Left lung (tissue), 10 donors: ENCODE measurements around the gene ANKRD10. TPM values are rescaled to one million over a fixed set of nuclear protein-coding genes. Genes with fewer than 3 reads are reported as not detected.
"Not testable (repeated sequence)": the region's sequence is repeated elsewhere in the genome, so short reads cannot be mapped to it uniquely, and the experiment has no call there.

Experiments used
- ATAC-seq: fragments of 200-7000 bp; cut with Tn5 transposase; one replicate; pipeline ENCODE4 v1.9.1; 2020; ENCODE audit warnings: moderate library complexity
- DNase-seq, 4 donors: peaks; one replicate each; pipeline ENCODE4 v3.0.0-alpha.2; 2013 to 2020
- H3K27ac ChIP-seq, 2 donors: fragments of 200-600 bp; sonication (generic) in 1 of 2; one replicate each; pipeline versions ENCODE4 v1.5.0 to v1.8.0; 2020 to 2021
- H3K27me3 ChIP-seq, 2 donors: fragments of 200-600 bp; sonication (generic) in 1 of 2; one replicate each; pipeline versions ENCODE4 v1.5.0 to v1.8.0; 2020 to 2021
- H3K36me3 ChIP-seq, 2 donors: fragments of 200-600 bp; sonication (generic) in 1 of 2; one replicate each; pipeline versions ENCODE4 v1.5.0 to v1.8.0; 2020 to 2021
- H3K4me1 ChIP-seq, 2 donors: fragments of 200-600 bp; one replicate each; pipeline ENCODE4 v1.8.0; 2021
- H3K4me3 ChIP-seq, 2 donors: fragments of 200-600 bp; sonication (generic) in 1 of 2; one replicate each; pipeline versions ENCODE4 v1.5.0 to v1.8.0; 2020 to 2021; ENCODE audit warnings: mild to moderate bottlenecking in 1 of 2
- H3K9me3 ChIP-seq, 2 donors: fragments of 200-600 bp; sonication (generic) in 1 of 2; one replicate each; pipeline versions ENCODE4 v1.5.0 to v1.8.0; 2020 to 2021
- CTCF ChIP-seq, 2 donors: fragments of 200-600 bp; sonication (generic) in 1 of 2; IDR thresholded peaks; one replicate each; pipeline versions ENCODE4 v1.5.0 to v1.8.0; 2021; ENCODE audit warnings: antibody characterized with exemption in 2 of 2
- intact Hi-C, 2 donors: fragments of 100-400 bp; cut with DNase I; formaldehyde crosslinking; loops; one replicate each; pipeline versions ENCODE4 v1.11.2 to v1.14.2; 2022
- polyA plus RNA-seq, 6 donors: library from polyadenylated mRNA; unstranded; fragments of 120-200 nt; gene quantifications; one replicate each; pipeline ENCODE4 v1.2.1, GENCODE V29; 2013; ENCODE audit not compliant: insufficient read length in 6 of 6
- total RNA-seq, 2 donors: library from RNA; stranded (reverse); fragmentation: NEBNext Ultra II Directional; extraction: Animal tissue kit (Norgen Biotek cat#: 25700); gene quantifications; one replicate each; pipeline ENCODE4 v1.2.1, GENCODE V29; 2021
- donor health status: DM: no; HTN: yes; CAD: no.
- donor health status: DM: no; HTN: no; CAD: no.

The ANKRD10 gene
- total and polyA plus RNA-seq, 8 donors, result 101 to 489 (median 426) TPM

GRCh38 chr13:110961959-110962358 is 47.1 kb upstream of the ANKRD10 start:
- Histone ChIP-seq H3K27ac (no peak overlapping the region), H3K27me3 (no peaks in the 10 kb centered on the region), H3K9me3 (peaks cover 0 to 35% of the 10 kb centered on the region in 2 donors), H3K36me3 (no peaks in the 10 kb centered on the region), H3K4me3 (no peak overlapping the region), H3K4me1 (no peaks in the 10 kb centered on the region)
- TF ChIP-seq CTCF (IDR thresholded peaks at IDR 0.05), result no peak
- DNase-seq, result no peak
- ATAC-seq, result no peak
- intact Hi-C loops, result no loop called here

GRCh38 chr13:110960204-110960603 is 45.3 kb upstream of the ANKRD10 start:
- intact Hi-C loops, result no loop called here
- Histone ChIP-seq H3K27ac (no peak overlapping the region), H3K27me3 (no peaks in the 10 kb centered on the region), H3K36me3 (no peaks in the 10 kb centered on the region), H3K4me1 (no peaks in the 10 kb centered on the region), H3K9me3 (peaks cover 0 to 18% of the 10 kb centered on the region in 2 donors), H3K4me3 (no peak overlapping the region)
- TF ChIP-seq CTCF (IDR thresholded peaks at IDR 0.05), result no peak
- no peak for DNase-seq
- ATAC-seq, result no peak

DNA sequence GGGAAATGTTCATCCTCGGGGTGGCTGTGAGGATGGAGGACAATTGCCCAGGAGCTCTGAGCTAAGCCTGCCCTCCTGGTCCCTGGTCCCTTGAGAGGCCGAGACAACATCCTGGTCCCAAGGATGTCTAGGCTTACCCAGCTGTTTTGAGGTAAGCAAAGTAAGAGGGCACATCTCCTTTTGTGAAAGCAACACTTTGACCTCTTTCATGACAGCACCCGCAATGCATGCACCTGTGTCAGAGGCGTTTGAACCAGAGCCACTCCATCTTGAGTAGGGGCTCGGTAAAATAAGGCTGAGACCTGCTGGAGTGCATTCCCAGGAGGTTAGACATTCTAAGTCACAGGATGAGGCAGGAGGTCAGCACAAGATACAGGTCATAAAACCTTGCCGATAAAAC is 43.1 kb upstream of the ANKRD10 start:
- H3K4me1 ChIP-seq, result no peaks in the 10 kb centered on the region
- intact Hi-C loops, result no loop called here
- no peak for TF ChIP-seq CTCF (IDR thresholded peaks at IDR 0.05)

DNA sequence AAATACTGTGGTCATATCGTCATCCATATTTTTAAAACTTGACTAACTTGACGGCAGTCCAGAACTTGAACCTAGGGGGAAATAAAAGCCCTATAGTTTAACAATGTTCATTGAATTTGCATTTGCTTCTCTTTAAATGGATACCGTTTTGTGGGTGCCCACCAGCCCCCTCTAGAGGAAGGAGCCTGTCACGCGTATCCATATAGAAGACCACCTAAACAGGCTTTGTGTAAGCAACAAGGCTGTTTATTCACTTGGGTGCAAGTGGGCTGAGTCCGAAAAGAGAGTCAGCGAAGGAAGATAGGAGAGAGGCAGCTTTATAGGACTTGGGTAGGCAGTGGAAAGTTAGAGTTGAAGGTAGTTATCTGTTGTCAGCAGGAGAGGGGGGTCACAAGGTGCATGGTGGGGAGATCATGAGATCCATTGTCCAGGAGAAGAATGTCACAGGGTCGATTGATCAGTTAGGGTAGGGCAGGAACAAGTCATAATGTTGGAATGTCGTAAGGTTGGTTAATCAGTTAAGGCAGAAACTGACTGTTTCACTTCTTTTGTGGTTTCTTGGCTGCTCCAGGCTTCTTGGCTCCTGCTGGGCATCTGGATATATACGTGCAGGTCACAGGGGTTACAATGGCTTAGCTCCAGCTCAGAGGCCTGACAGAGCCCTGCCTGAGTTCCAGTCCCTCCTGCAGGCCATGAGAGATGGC is 42.5 kb upstream of the ANKRD10 start:
- intact Hi-C loops, result no loop called here
- no peak for TF ChIP-seq CTCF (IDR thresholded peaks at IDR 0.05)
- no peak for ATAC-seq
- H3K27me3 ChIP-seq, result no peaks in the 10 kb centered on the region
- no peak overlapping the region for H3K4me3 ChIP-seq
- no peaks in the 10 kb centered on the region for H3K36me3 ChIP-seq
- H3K4me1 ChIP-seq, result no peaks in the 10 kb centered on the region
- H3K27ac ChIP-seq, result no peak overlapping the region
- DNase-seq, result no peak
- H3K9me3 ChIP-seq, result peaks cover 0 to 3% of the 10 kb centered on the region in 2 donors

More for the DNA sequence above, 43.1 kb upstream of the ANKRD10 start:
- Histone ChIP-seq H3K27ac (no peak overlapping the region), H3K9me3 (peaks cover 0 to 3% of the 10 kb centered on the region in 2 donors), H3K4me3 (no peak overlapping the region), H3K36me3 (no peaks in the 10 kb centered on the region), H3K27me3 (no peaks in the 10 kb centered on the region)
- DNase-seq (no peak), ATAC-seq (no peak)

DNA sequence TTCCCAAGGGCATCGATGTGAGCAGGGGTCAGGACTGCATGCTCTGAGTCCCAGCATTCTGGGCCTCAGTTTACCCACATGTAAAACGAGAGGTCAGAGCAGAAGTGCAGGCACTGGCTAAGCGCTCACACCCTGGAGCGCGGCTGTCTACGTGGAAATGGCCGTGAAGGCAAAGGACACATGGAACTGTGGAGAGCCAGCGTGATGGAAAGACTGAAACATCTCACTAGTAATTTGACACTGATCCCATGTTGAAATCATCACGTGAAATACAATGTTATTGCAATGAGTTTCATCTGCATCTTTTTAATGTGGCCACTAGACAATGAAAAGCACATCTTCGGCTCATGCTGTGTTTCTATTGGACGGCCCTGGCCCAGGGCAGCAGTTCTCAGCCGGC is 41.3 kb upstream of the ANKRD10 start:
- DNase-seq, H3K4me3 ChIP-seq, H3K27me3 ChIP-seq, H3K4me1 ChIP-seq, H3K27ac ChIP-seq, intact Hi-C loops, H3K9me3 ChIP-seq, H3K36me3 ChIP-seq, ATAC-seq: not testable (repeated sequence)

- ATAC-seq, H3K27ac ChIP-seq, H3K27me3 ChIP-seq, H3K9me3 ChIP-seq, H3K4me3 ChIP-seq, H3K4me1 ChIP-seq, DNase-seq, H3K36me3 ChIP-seq, intact Hi-C loops: not testable (repeated sequence)
Observed at GRCh38 chr13:110955608-110956007, 40.7 kb upstream of the ANKRD10 start.

GRCh38 chr13:110955072-110955503 is 40.2 kb upstream of the ANKRD10 start:
- H3K36me3 ChIP-seq, H3K9me3 ChIP-seq, H3K27ac ChIP-seq, intact Hi-C loops, H3K4me1 ChIP-seq, H3K4me3 ChIP-seq, H3K27me3 ChIP-seq: not testable (repeated sequence)
- ATAC-seq, result peak; percentile 92
- DNase-seq, result peak in 3 of 4 donors; percentile 10 to 79 (median 75)

GRCh38 chr13:110954533-110954920 is 39.7 kb upstream of the ANKRD10 start:
- H3K9me3 ChIP-seq, ATAC-seq, H3K4me3 ChIP-seq, H3K27me3 ChIP-seq, H3K36me3 ChIP-seq, H3K27ac ChIP-seq, H3K4me1 ChIP-seq, DNase-seq, intact Hi-C loops: not testable (repeated sequence)
